K562 (cell line): Measurements from ENCODE around the gene GMEB2. TPM values are rescaled to one million over a fixed set of nuclear protein-coding genes. Genes with fewer than 3 reads are reported as not detected.

Source experiments
- MED1 ChIP-seq: sonication (generic); formaldehyde crosslinking; IDR thresholded peaks from 2 replicates; pipeline ENCODE4 v1.8.1; 2023; ENCODE audit warnings: missing genetic modification reagents, borderline replicate concordance
- MNT ChIP-seq, 2 experiments: fragments of 450-650 bp; conservative IDR thresholded peaks; 2 replicates each; pipeline ENCODE4 v1.6.1; 2017; ENCODE audit warnings: mild to moderate bottlenecking in 2 of 2, moderate library complexity in 2 of 2
- POLR2G ChIP-seq: fragments of 200-400 bp; formaldehyde crosslinking; IDR thresholded peaks from 2 replicates; pipeline ENCODE4 v1.6.1; 2017; ENCODE audit warnings: low read depth, mild to moderate bottlenecking, antibody characterized with exemption, low read length, moderate library complexity
- SMARCC2 ChIP-seq: fragments of 450-650 bp; IDR thresholded peaks from 2 replicates; pipeline ENCODE4 v1.6.1; 2017; ENCODE audit warnings: antibody characterized with exemption, moderate library complexity, mild to moderate bottlenecking, low read depth
- polyA plus RNA-seq, 8 experiments: library from polyadenylated mRNA; depleted of rRNA in 4 of 8; stranded (reverse) in 5 of 8; unstranded in 3 of 8; fragments of >200 nt; fragmentation: Nextera tagmentation in 2 of 8; fragmentation: Illumina TruSeq in 1 of 8; extraction: Ambion mirVana in 2 of 8; extraction: Trizol in 1 of 8; gene quantifications; 2 replicates each; pipeline versions ENCODE4 v1.2.1 to v1.2.3, GENCODE V29; 2011 to 2014; ENCODE audit warnings: inconsistent platforms in 1 of 8, missing spikeins in 1 of 8
- total RNA-seq, 7 experiments: library from RNA; depleted of rRNA in 6 of 7; stranded (reverse); fragments of >200 nt in 6 of 7; fragmentation: Illumina TruSeq in 2 of 7; extraction: Trizol in 2 of 7; gene quantifications; 2 replicates each; pipeline versions ENCODE4 v1.2.1 to v1.2.3, GENCODE V29; 2011 to 2021; ENCODE audit warnings: low replicate concordance in 1 of 7
- TF ChIP-seq, protein P1 (sequence below): sonication (generic); formaldehyde crosslinking; IDR thresholded peaks from 2 replicates; pipeline ENCODE4 v1.8.0; 2022; ENCODE audit warnings: mild to moderate bottlenecking, missing genetic modification reagents

Gene GMEB2
- total and polyA plus RNA-seq, 9 of the 15 experiments (the other 6 are each of a cell fraction or from before 2014, with no cell fraction given) = 0.03 to 13.9 (median 6.3) TPM

- TF ChIP-seq POLR2G = peak; percentile 29
- TF ChIP-seq SMARCC2 = no peak
- TF ChIP-seq, protein P1, sequence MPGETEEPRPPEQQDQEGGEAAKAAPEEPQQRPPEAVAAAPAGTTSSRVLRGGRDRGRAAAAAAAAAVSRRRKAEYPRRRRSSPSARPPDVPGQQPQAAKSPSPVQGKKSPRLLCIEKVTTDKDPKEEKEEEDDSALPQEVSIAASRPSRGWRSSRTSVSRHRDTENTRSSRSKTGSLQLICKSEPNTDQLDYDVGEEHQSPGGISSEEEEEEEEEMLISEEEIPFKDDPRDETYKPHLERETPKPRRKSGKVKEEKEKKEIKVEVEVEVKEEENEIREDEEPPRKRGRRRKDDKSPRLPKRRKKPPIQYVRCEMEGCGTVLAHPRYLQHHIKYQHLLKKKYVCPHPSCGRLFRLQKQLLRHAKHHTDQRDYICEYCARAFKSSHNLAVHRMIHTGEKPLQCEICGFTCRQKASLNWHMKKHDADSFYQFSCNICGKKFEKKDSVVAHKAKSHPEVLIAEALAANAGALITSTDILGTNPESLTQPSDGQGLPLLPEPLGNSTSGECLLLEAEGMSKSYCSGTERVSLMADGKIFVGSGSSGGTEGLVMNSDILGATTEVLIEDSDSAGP (CRISPR knock-in tag) = no peak
- no peak for TF ChIP-seq MED1 (CRISPR knock-in tag)
- TF ChIP-seq MNT (conservative IDR thresholded peaks at IDR 0.05) = no peak
Observed at GRCh38 chr20:63568170-63568981, 58.5 kb downstream of the GMEB2 start (continued).
